Uterus (tissue), 4 donors: ENCODE data around the gene RWDD1. TPM values are rescaled to one million over a fixed set of nuclear protein-coding genes. Genes with fewer than 3 reads are reported as not detected.

Source experiments
- DNase-seq, 2 donors: peaks; one replicate each; pipeline ENCODE4 v3.0.0-alpha.2; 2019 to 2020
- H3K27ac ChIP-seq, 2 donors: fragments of 200-600 bp; sonication (generic); 1 replicate in 1 of 2; 2 replicates in 1 of 2; pipeline ENCODE4 v1.5.1; 2016 to 2018
- H3K27me3 ChIP-seq, 2 donors: fragments of 200-600 bp; sonication (generic); one replicate each; pipeline ENCODE4 v1.5.1; 2018 to 2019; ENCODE audit warnings: control low read depth in 1 of 2
- H3K36me3 ChIP-seq, 2 donors: fragments of 200-600 bp; sonication (generic); one replicate each; pipeline ENCODE4 v1.5.1; 2019; ENCODE audit warnings: control low read depth in 1 of 2
- H3K4me1 ChIP-seq, 2 donors: fragments of 200-600 bp; sonication (generic); one replicate each; pipeline ENCODE4 v1.5.1; 2018 to 2019; ENCODE audit warnings: control low read depth in 1 of 2
- H3K4me3 ChIP-seq, 2 donors: fragments of 200-600 bp; sonication (generic); 1 replicate in 1 of 2; 2 replicates in 1 of 2; pipeline ENCODE4 v1.5.1; 2018 to 2019; ENCODE audit warnings: mild to moderate bottlenecking in 1 of 2
- H3K9me3 ChIP-seq, 2 donors: fragments of 200-600 bp; sonication (generic); one replicate each; pipeline ENCODE4 v1.5.1; 2019; ENCODE audit warnings: control low read depth in 1 of 2
- POLR2A ChIP-seq, 2 donors: fragments of 450-650 bp; IDR thresholded peaks; one replicate each; pipeline ENCODE4 v1.6.1; 2016; ENCODE audit warnings: antibody characterized with exemption in 2 of 2, mild to moderate bottlenecking in 1 of 2, moderate library complexity in 1 of 2
- intact Hi-C: fragments of 100-400 bp; cut with DNase I; formaldehyde crosslinking; loops from one replicate; pipeline ENCODE4 v1.15.1; 2023; ENCODE audit warnings: low total_unique reads
- total RNA-seq, 4 donors: library from RNA; depleted of rRNA in 3 of 4; stranded (reverse); fragments of >200 nt in 3 of 4; gene quantifications; one replicate each; pipeline versions ENCODE4 v1.1.0 to v1.2.4, GENCODE V29; 2014 to 2023
- TF ChIP-seq, protein P1 (sequence below), 4 experiments: fragments of 200-600 bp in 2 of 4; fragments of 450-650 bp in 2 of 4; sonication (generic) in 2 of 4; IDR thresholded peaks; one replicate each; pipeline ENCODE4 v1.5.1; 2016 to 2019; ENCODE audit warnings: antibody characterized with exemption in 4 of 4, mild to moderate bottlenecking in 2 of 4, moderate library complexity in 1 of 4
- donor health status: DM: yes; HTN: yes; CAD: no.

Gene RWDD1
- total RNA-seq, 4 donors from 2014 or later = 10.2 to 104 (median 36.1) TPM

DNA sequence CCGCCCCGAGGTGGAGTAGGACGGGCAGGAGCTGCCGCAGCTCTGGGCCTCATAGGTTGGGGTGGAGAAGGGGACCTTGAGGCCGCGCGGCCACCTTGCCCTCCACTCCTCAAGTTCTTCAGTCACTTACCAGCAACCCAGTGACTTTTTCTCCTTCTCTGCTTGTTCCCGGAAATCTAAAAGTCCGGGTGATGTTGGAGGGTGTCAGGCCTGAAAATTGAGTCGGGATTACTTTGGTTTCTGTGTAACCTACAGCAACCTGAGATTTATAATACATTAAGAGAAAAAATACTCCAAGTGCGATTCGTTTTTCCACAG lies 338 bp downstream of the RWDD1 start:
- Histone ChIP-seq H3K9me3 (no peaks in the 10 kb centered on the region), H3K27me3 (no peaks in the 10 kb centered on the region), H3K27ac (peak overlapping the region; percentile 74 to 86), H3K36me3 (no peaks in the 10 kb centered on the region), H3K4me3 (peak overlapping the region; percentile 60 to 89), H3K4me1 (peaks cover 3 to 7% of the 10 kb centered on the region in 2 donors)
- TF ChIP-seq POLR2A (IDR thresholded peaks at IDR 0.05) = no peak
- TF ChIP-seq, protein P1, sequence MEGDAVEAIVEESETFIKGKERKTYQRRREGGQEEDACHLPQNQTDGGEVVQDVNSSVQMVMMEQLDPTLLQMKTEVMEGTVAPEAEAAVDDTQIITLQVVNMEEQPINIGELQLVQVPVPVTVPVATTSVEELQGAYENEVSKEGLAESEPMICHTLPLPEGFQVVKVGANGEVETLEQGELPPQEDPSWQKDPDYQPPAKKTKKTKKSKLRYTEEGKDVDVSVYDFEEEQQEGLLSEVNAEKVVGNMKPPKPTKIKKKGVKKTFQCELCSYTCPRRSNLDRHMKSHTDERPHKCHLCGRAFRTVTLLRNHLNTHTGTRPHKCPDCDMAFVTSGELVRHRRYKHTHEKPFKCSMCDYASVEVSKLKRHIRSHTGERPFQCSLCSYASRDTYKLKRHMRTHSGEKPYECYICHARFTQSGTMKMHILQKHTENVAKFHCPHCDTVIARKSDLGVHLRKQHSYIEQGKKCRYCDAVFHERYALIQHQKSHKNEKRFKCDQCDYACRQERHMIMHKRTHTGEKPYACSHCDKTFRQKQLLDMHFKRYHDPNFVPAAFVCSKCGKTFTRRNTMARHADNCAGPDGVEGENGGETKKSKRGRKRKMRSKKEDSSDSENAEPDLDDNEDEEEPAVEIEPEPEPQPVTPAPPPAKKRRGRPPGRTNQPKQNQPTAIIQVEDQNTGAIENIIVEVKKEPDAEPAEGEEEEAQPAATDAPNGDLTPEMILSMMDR (IDR thresholded peaks at IDR 0.05) = no peak
- intact Hi-C loops = no loop called here
- DNase-seq = no peak

DNA sequence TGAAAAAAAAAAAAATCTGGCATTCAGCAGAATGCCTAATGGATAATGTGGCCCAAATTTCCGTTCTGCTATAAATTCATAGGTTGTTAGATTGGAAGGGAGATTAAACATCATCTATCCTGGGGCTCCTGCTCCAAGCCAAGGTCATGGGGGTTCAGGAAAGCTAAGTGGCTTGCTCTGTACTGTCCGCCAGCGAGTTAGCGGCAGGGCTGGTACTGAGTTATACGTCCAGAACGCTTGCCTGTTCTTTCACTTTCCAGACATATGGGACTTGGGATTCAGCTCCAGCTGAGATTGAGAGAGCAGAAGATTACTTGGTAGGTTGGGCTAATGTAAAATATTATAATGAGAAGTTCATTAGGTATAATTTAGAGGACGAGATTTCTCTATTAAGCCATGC lies 858 bp downstream of the RWDD1 start:
- Histone ChIP-seq H3K9me3 (no peaks in the 10 kb centered on the region), H3K27ac (peak overlapping the region; percentile 74 to 86), H3K27me3 (no peaks in the 10 kb centered on the region), H3K36me3 (no peaks in the 10 kb centered on the region), H3K4me1 (peaks cover 3 to 7% of the 10 kb centered on the region in 2 donors), H3K4me3 (peak overlapping the region; percentile 60 to 89)
- no peak for DNase-seq
- TF ChIP-seq, protein P1 (IDR thresholded peaks at IDR 0.05) = no peak
- no peak for TF ChIP-seq POLR2A (IDR thresholded peaks at IDR 0.05)
- intact Hi-C loops = no loop called here

DNA sequence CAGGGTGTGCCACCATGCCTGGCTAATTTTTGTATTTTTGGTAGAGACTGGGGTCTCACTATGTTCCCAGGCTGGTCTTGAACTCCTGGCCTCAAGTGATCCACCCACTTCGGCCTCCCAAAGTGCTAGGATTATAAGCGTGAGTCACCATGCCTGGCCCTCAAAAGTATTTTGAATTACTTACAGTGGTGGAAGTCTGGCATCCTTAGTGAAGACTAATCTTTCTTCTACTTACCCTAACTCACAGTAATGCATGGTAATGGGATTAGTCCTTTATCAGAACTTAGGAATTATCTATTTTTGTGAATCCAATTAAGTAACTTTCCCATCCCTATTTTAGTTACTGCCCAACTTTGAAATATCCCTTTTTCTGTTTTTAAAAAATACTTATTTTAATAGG lies 3.9 kb downstream of the RWDD1 start:
- intact Hi-C loops = no loop called here
- DNase-seq = no peak
- no peaks in the 10 kb centered on the region for H3K36me3 ChIP-seq
- H3K27ac ChIP-seq = no peak overlapping the region
- H3K4me3 ChIP-seq = no peak overlapping the region
- no peaks in the 10 kb centered on the region for H3K9me3 ChIP-seq
- TF ChIP-seq, protein P1 (IDR thresholded peaks at IDR 0.05) = no peak
- no peak for TF ChIP-seq POLR2A (IDR thresholded peaks at IDR 0.05)
- H3K27me3 ChIP-seq = no peaks in the 10 kb centered on the region
- H3K4me1 ChIP-seq = peaks cover 2 to 7% of the 10 kb centered on the region in 2 donors

DNA sequence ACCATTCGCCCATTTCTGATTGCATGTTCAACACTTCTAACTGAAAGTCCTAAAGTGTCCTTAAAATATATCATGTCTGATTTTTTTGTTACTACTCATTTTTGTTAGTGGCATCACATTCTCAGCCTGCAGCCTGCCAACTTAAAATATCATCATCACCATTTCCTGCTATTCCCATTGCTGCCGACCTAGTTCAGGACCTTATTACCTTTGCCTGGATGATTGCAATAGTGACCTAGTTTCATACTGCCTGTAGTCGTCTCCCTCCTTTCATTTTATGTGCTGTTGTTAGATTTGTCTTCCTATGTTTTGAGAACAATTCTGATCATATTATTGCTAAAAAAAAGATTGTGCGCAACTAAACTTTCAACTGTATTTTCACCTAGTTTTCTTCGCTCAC lies 6.2 kb downstream of the RWDD1 start:
- Histone ChIP-seq H3K4me1 (peaks cover 0 to 7% of the 10 kb centered on the region in 2 donors), H3K36me3 (no peaks in the 10 kb centered on the region), H3K4me3 (no peak overlapping the region), H3K27me3 (no peaks in the 10 kb centered on the region), H3K9me3 (no peaks in the 10 kb centered on the region), H3K27ac (no peak overlapping the region)
- intact Hi-C loops = no loop called here
- no peak for DNase-seq
- TF ChIP-seq, protein P1 (IDR thresholded peaks at IDR 0.05) = no peak
- TF ChIP-seq POLR2A (IDR thresholded peaks at IDR 0.05) = no peak

DNA sequence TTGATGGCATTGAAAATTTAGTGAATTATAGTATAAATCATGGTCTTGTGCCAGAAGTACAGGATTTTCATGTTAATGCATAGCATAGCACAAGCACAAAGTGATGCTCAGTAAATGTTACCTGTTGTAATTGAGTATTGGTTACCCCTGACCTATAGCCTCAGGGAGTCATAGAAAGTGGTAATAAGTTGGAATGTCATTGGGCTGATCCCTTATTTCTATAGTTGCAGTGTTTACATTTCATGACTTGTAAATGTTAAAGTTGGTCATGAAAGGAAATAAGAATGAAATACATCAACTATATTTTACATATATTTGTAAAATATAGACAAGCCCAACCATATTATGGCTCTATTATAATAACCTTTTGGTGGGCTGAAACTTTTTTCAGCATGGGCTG lies 7.0 kb downstream of the RWDD1 start:
- Histone ChIP-seq H3K27ac (no peak overlapping the region), H3K4me3 (no peak overlapping the region), H3K9me3 (no peaks in the 10 kb centered on the region), H3K4me1 (peaks cover 0 to under 1% of the 10 kb centered on the region in 2 donors), H3K36me3 (no peaks in the 10 kb centered on the region), H3K27me3 (no peaks in the 10 kb centered on the region)
- TF ChIP-seq POLR2A (IDR thresholded peaks at IDR 0.05) = no peak
- TF ChIP-seq, protein P1 (IDR thresholded peaks at IDR 0.05) = no peak
- intact Hi-C loops = no loop called here
- no peak for DNase-seq
